OCI-LY3 (cell line): ENCODE data around the gene CSTB.

Experiments
- CTCF ChIP-seq: fragments of 200-600, 300-600 bp; sonication (generic); IDR thresholded peaks from 2 replicates; pipeline ENCODE4 v1.5.1; 2014; ENCODE audit warnings: antibody characterized with exemption, low read length, low read depth
- EZH2phosphoT487 ChIP-seq: fragments of 200-600 bp; shearing (Covaris generic); IDR thresholded peaks from 2 replicates; pipeline ENCODE4 v1.6.1; 2018; ENCODE audit warnings: antibody characterized with exemption, mixed run types, low read depth

GRCh38 chr21:43802713-43803313, 26.7 kb upstream of the CSTB start:
- TF ChIP-seq CTCF (no peak), EZH2phosphoT487 (no peak)
